Activated CD8-positive, alpha-beta T cell treated with anti-CD3 and anti-CD28 coated beads for 36 hours (primary cell): ENCODE measurements around the gene EFCAB6. TPM values are rescaled to one million over a fixed set of nuclear protein-coding genes. Genes with fewer than 3 reads are reported as not detected.

Experiments used
- ATAC-seq: fragments of 200-7000 bp; cut with Tn5 transposase; one replicate; pipeline ENCODE4 v1.10.0; 2021; ENCODE audit warnings: mild to moderate bottlenecking, moderate library complexity
- CTCF ChIA-PET: fragments of 350-600 bp; sonication (Branson Sonifier 250); formaldehyde crosslinking; loops from one replicate; lab custom pipeline; 2021; ENCODE audit warnings: antibody characterized with exemption; lab: Charles Lee
- POLR2A ChIA-PET: fragments of 350-600 bp; sonication (Branson Sonifier 250); formaldehyde crosslinking; loops from one replicate; lab custom pipeline; 2021; ENCODE audit warnings: antibody characterized with exemption; lab: Charles Lee
- DNase-seq: peaks from one replicate; pipeline ENCODE4 v3.0.0-alpha.2; 2020
- H3K27ac Mint-ChIP-seq: one replicate; pipeline ENCODE4 v1.8.0; 2021; ENCODE audit warnings: mild to moderate bottlenecking, mixed read lengths
- H3K27me3 Mint-ChIP-seq: one replicate; pipeline ENCODE4 v1.8.0; 2021; ENCODE audit warnings: mixed read lengths
- H3K36me3 Mint-ChIP-seq: one replicate; pipeline ENCODE4 v1.8.0; 2021; ENCODE audit warnings: low read depth, mixed read lengths
- H3K4me1 Mint-ChIP-seq: one replicate; pipeline ENCODE4 v1.8.0; 2021; ENCODE audit warnings: low read depth, mixed read lengths
- H3K4me3 Mint-ChIP-seq: one replicate; pipeline ENCODE4 v1.8.0; 2021; ENCODE audit warnings: mild to moderate bottlenecking, moderate library complexity, mixed read lengths
- H3K9me3 Mint-ChIP-seq: one replicate; pipeline ENCODE4 v1.8.0; 2021; ENCODE audit warnings: mixed read lengths
- CTCF ChIP-seq: fragments of 200-600 bp; IDR thresholded peaks from one replicate; pipeline ENCODE4 v1.8.0; 2022; ENCODE audit warnings: antibody characterized with exemption, mild to moderate bottlenecking
- intact Hi-C: fragments of 100-400 bp; cut with micrococcal nuclease; formaldehyde crosslinking; loops from one replicate; pipeline ENCODE4 v1.10.0; 2022
- total RNA-seq, 2 experiments: library from RNA; stranded (reverse); gene quantifications; one replicate each; pipeline ENCODE4 v1.2.3, GENCODE V29; 2021

The EFCAB6 gene
- total RNA-seq, 2 experiments from 2014 or later = 0.16 to 0.29 TPM

DNA sequence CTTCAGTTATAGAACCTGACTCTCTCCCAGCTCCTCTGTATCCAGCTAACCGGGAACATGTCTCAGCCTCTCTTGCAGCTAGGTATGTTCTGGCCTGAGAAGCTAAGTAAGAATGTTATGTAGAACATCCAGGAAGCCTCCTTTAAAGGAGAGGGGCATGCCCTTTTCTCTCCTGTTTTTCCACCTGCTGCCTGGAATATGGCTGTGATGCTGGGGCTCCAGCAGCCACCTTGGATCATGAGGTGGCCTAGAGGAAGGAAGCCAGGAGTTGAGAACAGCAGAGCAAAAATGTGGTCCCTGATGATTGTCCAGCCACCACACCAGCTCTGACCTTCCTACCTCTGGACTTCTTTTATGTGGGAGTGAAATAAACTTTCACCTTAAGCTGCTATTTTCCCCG lies 282.6 kb downstream of the EFCAB6 start:
- ChIA-PET POLR2A (no interaction called here), CTCF (no interaction called here)
- Mint-ChIP-seq H3K27ac (no peak overlapping the region), H3K36me3 (no peaks in the 10 kb centered on the region), H3K4me3 (no peak overlapping the region), H3K9me3 (no peaks in the 10 kb centered on the region), H3K4me1 (no peaks in the 10 kb centered on the region), H3K27me3 (peaks cover 8% of the 10 kb centered on the region)
- intact Hi-C loops = no loop called here
- TF ChIP-seq CTCF = no peak
- ATAC-seq (no peak), DNase-seq (no peak)

GRCh38 chr22:43528601-43529360 lies 283.3 kb downstream of the EFCAB6 start:
- TF ChIP-seq CTCF = no peak
- ATAC-seq (no peak), DNase-seq (no peak)
- POLR2A ChIA-PET = interaction anchor here (1.0 kb wide), 1 partner anchor 16 kb away, joined by 3 read pairs; no protein-coding TSS in a partner anchor
- intact Hi-C loops = no loop called here
- Mint-ChIP-seq H3K4me1 (no peaks in the 10 kb centered on the region), H3K27ac (no peak overlapping the region), H3K9me3 (no peaks in the 10 kb centered on the region), H3K36me3 (no peaks in the 10 kb centered on the region), H3K4me3 (no peak overlapping the region), H3K27me3 (peaks cover 8% of the 10 kb centered on the region)
- CTCF ChIA-PET = no interaction called here

- TF ChIP-seq CTCF = no peak
- ChIA-PET POLR2A (no interaction called here), CTCF (no interaction called here)
- H3K9me3 Mint-ChIP-seq = no peaks in the 10 kb centered on the region
- peaks cover 8% of the 10 kb centered on the region for H3K27me3 Mint-ChIP-seq
- intact Hi-C loops = no loop called here
- H3K4me3 Mint-ChIP-seq = no peak overlapping the region
- H3K27ac Mint-ChIP-seq = no peak overlapping the region
- ATAC-seq (no peak), DNase-seq (no peak)
- H3K36me3 Mint-ChIP-seq = no peaks in the 10 kb centered on the region
- H3K4me1 Mint-ChIP-seq = no peaks in the 10 kb centered on the region
Measured at GRCh38 chr22:43526946-43527345, 285.2 kb downstream of the EFCAB6 start.

- H3K36me3 Mint-ChIP-seq = no peaks in the 10 kb centered on the region
- DNase-seq (no peak), ATAC-seq (no peak)
- no peak for TF ChIP-seq CTCF
- H3K9me3 Mint-ChIP-seq = no peaks in the 10 kb centered on the region
- POLR2A ChIA-PET = no interaction called here
- CTCF ChIA-PET = interaction anchor here (0.7 kb wide), 1 partner anchor 180 kb away, joined by 3 read pairs; no protein-coding TSS in a partner anchor
- peaks cover 8% of the 10 kb centered on the region for H3K27me3 Mint-ChIP-seq
- intact Hi-C loops = no loop called here
- H3K4me3 Mint-ChIP-seq = no peak overlapping the region
- H3K27ac Mint-ChIP-seq = no peak overlapping the region
- peaks cover under 1% of the 10 kb centered on the region for H3K4me1 Mint-ChIP-seq
Measured at GRCh38 chr22:43526117-43526655, 285.9 kb downstream of the EFCAB6 start.

DNA sequence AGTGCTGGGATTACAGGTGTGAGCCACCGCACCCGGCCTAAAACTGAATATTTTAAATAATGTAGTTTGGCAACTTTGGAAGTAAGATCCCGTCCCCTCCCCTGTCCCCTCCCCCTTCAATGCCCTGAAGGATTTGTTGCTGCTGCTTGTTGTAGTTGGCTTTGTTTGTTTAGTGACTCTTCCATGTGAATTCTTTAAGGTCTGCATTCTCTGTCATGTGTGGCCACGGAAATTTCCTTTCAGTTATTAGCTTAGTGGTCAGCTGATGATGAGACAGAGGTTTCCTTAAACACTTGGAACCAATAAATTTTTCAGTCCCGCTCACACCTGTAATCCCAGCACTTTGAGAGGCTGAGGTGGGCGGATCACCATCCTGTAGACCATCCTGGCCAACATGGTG lies 290.4 kb downstream of the EFCAB6 start:
- Mint-ChIP-seq H3K27ac (no peak overlapping the region), H3K4me3 (no peak overlapping the region), H3K4me1 (peaks cover 10% of the 10 kb centered on the region), H3K36me3 (no peaks in the 10 kb centered on the region), H3K27me3 (peaks cover 3% of the 10 kb centered on the region), H3K9me3 (no peaks in the 10 kb centered on the region)
- CTCF ChIA-PET = no interaction called here
- intact Hi-C loops = no loop called here
- POLR2A ChIA-PET = no interaction called here
- no peak for DNase-seq
- TF ChIP-seq CTCF = no peak
- ATAC-seq = no peak
